GM12875 (cell line): ENCODE measurements around the gene SC5D.
A peak's percentile ranks its signal among the peaks of the same experiment; 100 is the strongest.

Experiments
- H3K4me3 ChIP-seq: one replicate; pipeline ENCODE4 v1.5.1; 2011; ENCODE audit warnings: low read depth, low read length, control low read depth
- CTCF ChIP-seq: IDR thresholded peaks from 2 replicates; pipeline ENCODE4 v1.5.1; 2011; ENCODE audit warnings: low read depth, mild to moderate bottlenecking, control low read depth, inconsistent platforms, low read length, moderate library complexity, borderline replicate concordance; ENCODE audit not compliant: insufficient read depth

SC5D gene

GRCh38 chr11:121312483-121312882, 19.9 kb downstream of the SC5D start:
- no peak for TF ChIP-seq CTCF
- no peak overlapping the region for H3K4me3 ChIP-seq

GRCh38 chr11:121318848-121319834, 26.6 kb downstream of the SC5D start:
- TF ChIP-seq CTCF, result peak; percentile 68; the same call in 1 of the 2 replicates
- H3K4me3 ChIP-seq, result no peak overlapping the region

GRCh38 chr11:121321614-121322243, 29.2 kb downstream of the SC5D start:
- H3K4me3 ChIP-seq, result no peak overlapping the region
- peak; percentile 55 for TF ChIP-seq CTCF

- TF ChIP-seq CTCF, result no peak
- no peak overlapping the region for H3K4me3 ChIP-seq
Measured at GRCh38 chr11:121323046-121323607, 30.6 kb downstream of the SC5D start.

GRCh38 chr11:121326230-121326629, 33.7 kb downstream of the SC5D start:
- H3K4me3 ChIP-seq, result no peak overlapping the region
- TF ChIP-seq CTCF, result no peak

- no peak for TF ChIP-seq CTCF
- no peak overlapping the region for H3K4me3 ChIP-seq
Measured at GRCh38 chr11:121327553-121327952, 35.0 kb downstream of the SC5D start.
